SK-N-SH (cell line): ENCODE measurements around the gene SEPHS2.

Experiments used
- CHD2 ChIP-seq: fragments of 150-350 bp; IDR thresholded peaks from 2 replicates; pipeline ENCODE4 v1.6.1; 2018; ENCODE audit warnings: low read length; ENCODE audit not compliant: partially characterized antibody
- JUND ChIP-seq: IDR thresholded peaks from 2 replicates; pipeline ENCODE4 v1.4.0; 2012
- NFIC ChIP-seq: IDR thresholded peaks from 2 replicates; pipeline ENCODE4 v1.4.0; 2012; ENCODE audit warnings: borderline replicate concordance
- RCOR1 ChIP-seq: fragments of 150-350 bp; IDR thresholded peaks from 2 replicates; pipeline ENCODE4 v1.6.1; 2017; ENCODE audit warnings: antibody characterized with exemption, low read length
- TCF12 ChIP-seq: IDR thresholded peaks from 2 replicates; pipeline ENCODE4 v1.4.0; 2012
- TF ChIP-seq, protein P1 (sequence below): fragments of 200-600 bp; sonication (generic); IDR thresholded peaks from 2 replicates; pipeline ENCODE4 v1.6.1; 2017; ENCODE audit warnings: antibody characterized with exemption, mild to moderate bottlenecking, moderate library complexity
- TF ChIP-seq, protein P2 (sequence below): fragments of 150-350 bp; IDR thresholded peaks from 2 replicates; pipeline ENCODE4 v1.6.1; 2017; ENCODE audit warnings: antibody characterized with exemption, low read length, low read depth, borderline replicate concordance
- TF ChIP-seq, protein P3 (sequence below): IDR thresholded peaks from 2 replicates; pipeline ENCODE4 v1.6.1; 2012; ENCODE audit warnings: mild to moderate bottlenecking, low read depth, low read length, moderate library complexity

DNA sequence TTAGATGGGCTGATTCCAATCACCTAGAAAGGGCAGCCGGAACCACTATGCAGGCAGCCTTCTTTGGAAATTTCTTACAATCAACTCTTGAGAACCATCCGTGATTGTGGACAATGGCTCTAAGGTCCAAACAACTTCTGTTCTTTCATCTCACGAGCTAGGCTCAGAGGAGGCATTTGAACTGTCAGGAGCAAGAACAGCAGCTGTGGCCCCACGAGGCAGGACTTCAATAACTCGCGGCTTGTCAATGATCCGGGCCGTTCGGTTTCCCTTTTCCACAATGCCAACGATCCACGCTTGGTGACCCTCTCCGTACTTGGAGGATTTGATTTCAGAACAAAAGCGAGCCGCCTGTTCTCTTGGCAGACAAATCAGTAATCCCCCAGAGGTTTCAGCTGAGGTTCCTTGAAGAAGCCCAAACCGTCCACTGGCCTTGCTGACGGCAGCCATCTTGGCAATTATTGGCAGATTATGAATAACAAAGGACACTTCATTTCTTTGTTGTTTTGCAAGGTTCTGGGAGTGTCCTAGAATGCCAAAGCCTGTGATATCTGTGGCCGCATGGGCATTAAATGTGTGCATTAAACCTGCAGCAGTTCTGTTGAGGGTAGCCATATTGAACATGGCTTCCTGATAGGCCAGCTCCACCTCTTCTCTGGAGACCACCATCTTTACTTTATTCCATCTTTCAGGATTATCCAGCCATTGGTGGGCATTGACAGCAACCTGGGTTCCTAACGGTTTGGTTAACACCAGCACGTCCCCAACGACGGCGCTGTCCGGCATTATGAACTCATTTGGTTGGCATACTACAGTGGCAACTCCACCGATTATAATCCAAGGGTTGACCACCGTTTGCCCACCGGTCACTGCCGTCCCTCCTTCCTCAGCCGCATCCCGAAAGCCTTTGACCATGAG lies 1.2 kb downstream of the SEPHS2 start:
- TF ChIP-seq JUND, result no peak
- TF ChIP-seq, protein P1, sequence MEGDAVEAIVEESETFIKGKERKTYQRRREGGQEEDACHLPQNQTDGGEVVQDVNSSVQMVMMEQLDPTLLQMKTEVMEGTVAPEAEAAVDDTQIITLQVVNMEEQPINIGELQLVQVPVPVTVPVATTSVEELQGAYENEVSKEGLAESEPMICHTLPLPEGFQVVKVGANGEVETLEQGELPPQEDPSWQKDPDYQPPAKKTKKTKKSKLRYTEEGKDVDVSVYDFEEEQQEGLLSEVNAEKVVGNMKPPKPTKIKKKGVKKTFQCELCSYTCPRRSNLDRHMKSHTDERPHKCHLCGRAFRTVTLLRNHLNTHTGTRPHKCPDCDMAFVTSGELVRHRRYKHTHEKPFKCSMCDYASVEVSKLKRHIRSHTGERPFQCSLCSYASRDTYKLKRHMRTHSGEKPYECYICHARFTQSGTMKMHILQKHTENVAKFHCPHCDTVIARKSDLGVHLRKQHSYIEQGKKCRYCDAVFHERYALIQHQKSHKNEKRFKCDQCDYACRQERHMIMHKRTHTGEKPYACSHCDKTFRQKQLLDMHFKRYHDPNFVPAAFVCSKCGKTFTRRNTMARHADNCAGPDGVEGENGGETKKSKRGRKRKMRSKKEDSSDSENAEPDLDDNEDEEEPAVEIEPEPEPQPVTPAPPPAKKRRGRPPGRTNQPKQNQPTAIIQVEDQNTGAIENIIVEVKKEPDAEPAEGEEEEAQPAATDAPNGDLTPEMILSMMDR, result no peak
- no peak for TF ChIP-seq RCOR1
- TF ChIP-seq NFIC, result no peak
- TF ChIP-seq, protein P2, sequence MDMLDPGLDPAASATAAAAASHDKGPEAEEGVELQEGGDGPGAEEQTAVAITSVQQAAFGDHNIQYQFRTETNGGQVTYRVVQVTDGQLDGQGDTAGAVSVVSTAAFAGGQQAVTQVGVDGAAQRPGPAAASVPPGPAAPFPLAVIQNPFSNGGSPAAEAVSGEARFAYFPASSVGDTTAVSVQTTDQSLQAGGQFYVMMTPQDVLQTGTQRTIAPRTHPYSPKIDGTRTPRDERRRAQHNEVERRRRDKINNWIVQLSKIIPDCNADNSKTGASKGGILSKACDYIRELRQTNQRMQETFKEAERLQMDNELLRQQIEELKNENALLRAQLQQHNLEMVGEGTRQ, result no peak
- no peak for TF ChIP-seq TCF12
- TF ChIP-seq, protein P3, sequence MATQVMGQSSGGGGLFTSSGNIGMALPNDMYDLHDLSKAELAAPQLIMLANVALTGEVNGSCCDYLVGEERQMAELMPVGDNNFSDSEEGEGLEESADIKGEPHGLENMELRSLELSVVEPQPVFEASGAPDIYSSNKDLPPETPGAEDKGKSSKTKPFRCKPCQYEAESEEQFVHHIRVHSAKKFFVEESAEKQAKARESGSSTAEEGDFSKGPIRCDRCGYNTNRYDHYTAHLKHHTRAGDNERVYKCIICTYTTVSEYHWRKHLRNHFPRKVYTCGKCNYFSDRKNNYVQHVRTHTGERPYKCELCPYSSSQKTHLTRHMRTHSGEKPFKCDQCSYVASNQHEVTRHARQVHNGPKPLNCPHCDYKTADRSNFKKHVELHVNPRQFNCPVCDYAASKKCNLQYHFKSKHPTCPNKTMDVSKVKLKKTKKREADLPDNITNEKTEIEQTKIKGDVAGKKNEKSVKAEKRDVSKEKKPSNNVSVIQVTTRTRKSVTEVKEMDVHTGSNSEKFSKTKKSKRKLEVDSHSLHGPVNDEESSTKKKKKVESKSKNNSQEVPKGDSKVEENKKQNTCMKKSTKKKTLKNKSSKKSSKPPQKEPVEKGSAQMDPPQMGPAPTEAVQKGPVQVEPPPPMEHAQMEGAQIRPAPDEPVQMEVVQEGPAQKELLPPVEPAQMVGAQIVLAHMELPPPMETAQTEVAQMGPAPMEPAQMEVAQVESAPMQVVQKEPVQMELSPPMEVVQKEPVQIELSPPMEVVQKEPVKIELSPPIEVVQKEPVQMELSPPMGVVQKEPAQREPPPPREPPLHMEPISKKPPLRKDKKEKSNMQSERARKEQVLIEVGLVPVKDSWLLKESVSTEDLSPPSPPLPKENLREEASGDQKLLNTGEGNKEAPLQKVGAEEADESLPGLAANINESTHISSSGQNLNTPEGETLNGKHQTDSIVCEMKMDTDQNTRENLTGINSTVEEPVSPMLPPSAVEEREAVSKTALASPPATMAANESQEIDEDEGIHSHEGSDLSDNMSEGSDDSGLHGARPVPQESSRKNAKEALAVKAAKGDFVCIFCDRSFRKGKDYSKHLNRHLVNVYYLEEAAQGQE, result no peak
- no peak for TF ChIP-seq CHD2
